HG02943 (cell line): Measurements from ENCODE around the gene DNAJB9.

ENCODE experiments used
- ATAC-seq: cut with Tn5 transposase; IDR thresholded peaks from one replicate; pipeline ENCODE4 v1.9.1; 2021; ENCODE audit warnings: mild to moderate bottlenecking, low read depth, moderate library complexity; ENCODE audit not compliant: unreplicated experiment

The DNAJB9 gene

GRCh38 chr7:108604307-108605077, 34.8 kb downstream of the DNAJB9 start:
- no peak for ATAC-seq

- no peak for ATAC-seq
Observed at GRCh38 chr7:108605559-108606201, 36.0 kb downstream of the DNAJB9 start.

- ATAC-seq = no peak
Observed at GRCh38 chr7:108609643-108610042, 40.0 kb downstream of the DNAJB9 start.

GRCh38 chr7:108611268-108611667, 41.6 kb downstream of the DNAJB9 start:
- no peak for ATAC-seq

GRCh38 chr7:108613147-108613948, 43.7 kb downstream of the DNAJB9 start:
- peak; percentile 67 for ATAC-seq

- ATAC-seq = no peak
Observed at GRCh38 chr7:108613949-108614381, 44.3 kb downstream of the DNAJB9 start.

GRCh38 chr7:108614896-108615295, 45.2 kb downstream of the DNAJB9 start:
- ATAC-seq = no peak

- ATAC-seq = no peak
Observed at GRCh38 chr7:108618056-108618455, 48.4 kb downstream of the DNAJB9 start.

GRCh38 chr7:108623220-108623619, 53.5 kb downstream of the DNAJB9 start:
- ATAC-seq = no peak
